HEK293 (cell line): ENCODE measurements around the gene CEP70.

Experiments used
- CTCF ChIA-PET: fragments of 350-600 bp; formaldehyde crosslinking; extraction: SDS; loops from one replicate; lab custom pipeline; 2021; ENCODE audit warnings: antibody characterized with exemption; lab: Yijun Ruan, JAX
- POLR2A ChIA-PET: fragments of 300-600 bp; formaldehyde crosslinking; extraction: SDS; loops from one replicate; lab custom pipeline; 2020; ENCODE audit warnings: antibody characterized with exemption, inconsistent platforms; lab: Yijun Ruan, JAX
- H3K27ac ChIP-seq: fragments of 200-500 bp; sonication (Bioruptor generic); 2 replicates; pipeline ENCODE4 v1.5.1; 2014; ENCODE audit warnings: low read depth, low read length, control low read depth, inconsistent platforms; ENCODE audit errors: extremely low read depth
- H3K36me3 ChIP-seq, 2 experiments: fragments of 200-500 bp in 1 of 2; sonication (Bioruptor generic) in 1 of 2; 1 replicate in 1 of 2; 2 replicates in 1 of 2; pipeline ENCODE4 v1.5.1; 2014 to 2017; ENCODE audit warnings: inconsistent platforms in 2 of 2, low read length in 2 of 2; ENCODE audit not compliant: control insufficient read depth in 2 of 2, insufficient read depth in 1 of 2
- H3K4me1 ChIP-seq: fragments of 200-500 bp; sonication (Bioruptor generic); 2 replicates; pipeline ENCODE4 v1.5.1; 2014; ENCODE audit warnings: mild to moderate bottlenecking, low read length, inconsistent platforms; ENCODE audit not compliant: control insufficient read depth, insufficient read depth
- H3K4me3 ChIP-seq: 2 replicates; pipeline ENCODE4 v1.5.1; 2011; ENCODE audit warnings: low read depth, mild to moderate bottlenecking, control low read depth, low read length, moderate library complexity
- H3K9me3 ChIP-seq: fragments of 200-500 bp; sonication (Bioruptor generic); 2 replicates; pipeline ENCODE4 v1.5.1; 2014; ENCODE audit warnings: low read depth, low read length, inconsistent platforms; ENCODE audit not compliant: control insufficient read depth, insufficient read depth
- EGR2 ChIP-seq: fragments of 450-650 bp; formaldehyde crosslinking; IDR thresholded peaks from 2 replicates; pipeline ENCODE4 v1.5.1; 2016; ENCODE audit warnings: low read depth, missing biosample characterization, missing genetic modification characterization
- ELK4 ChIP-seq: IDR thresholded peaks from 2 replicates; pipeline ENCODE4 v1.6.1; 2011; ENCODE audit warnings: mild to moderate bottlenecking, low read depth, low read length, borderline replicate concordance
- KLF8 ChIP-seq: fragments of 450-650 bp; formaldehyde crosslinking; IDR thresholded peaks from 2 replicates; pipeline ENCODE4 v1.5.1; 2016; ENCODE audit warnings: missing biosample characterization, missing genetic modification characterization
- OSR2 ChIP-seq: fragments of 450-650 bp; formaldehyde crosslinking; IDR thresholded peaks from 2 replicates; pipeline ENCODE4 v1.5.1; 2016; ENCODE audit warnings: missing biosample characterization, missing genetic modification characterization
- PRDM4 ChIP-seq: fragments of 450-650 bp; formaldehyde crosslinking; IDR thresholded peaks from 2 replicates; pipeline ENCODE4 v1.5.1; 2017; ENCODE audit warnings: missing biosample characterization, missing genetic modification characterization
- SCRT1 ChIP-seq: fragments of 450-650 bp; formaldehyde crosslinking; IDR thresholded peaks from 2 replicates; pipeline ENCODE4 v1.5.1; 2016; ENCODE audit warnings: missing biosample characterization, missing genetic modification characterization, borderline replicate concordance
- SCRT2 ChIP-seq: fragments of 450-650 bp; formaldehyde crosslinking; IDR thresholded peaks from 2 replicates; pipeline ENCODE4 v1.5.1; 2016; ENCODE audit warnings: missing biosample characterization, missing genetic modification characterization
- TCF7L2 ChIP-seq: IDR thresholded peaks from 2 replicates; pipeline ENCODE4 v1.6.1; 2011; ENCODE audit warnings: low read depth, mild to moderate bottlenecking, inconsistent platforms, low read length, moderate library complexity, borderline replicate concordance
- ZFHX2 ChIP-seq: fragments of 450-650 bp; formaldehyde crosslinking; conservative IDR thresholded peaks from 2 replicates; pipeline ENCODE4 v1.5.1; 2016; ENCODE audit warnings: missing biosample characterization, missing genetic modification characterization
- ZNF114 ChIP-seq: fragments of 450-650 bp; formaldehyde crosslinking; IDR thresholded peaks from 2 replicates; pipeline ENCODE4 v1.5.0; 2017; ENCODE audit warnings: missing biosample characterization, missing genetic modification characterization
- ZNF138 ChIP-seq: fragments of 450-650 bp; formaldehyde crosslinking; IDR thresholded peaks from 2 replicates; pipeline ENCODE4 v1.5.1; 2016; ENCODE audit warnings: missing biosample characterization, missing genetic modification characterization, borderline replicate concordance
- ZNF48 ChIP-seq: fragments of 450-650 bp; formaldehyde crosslinking; IDR thresholded peaks from 2 replicates; pipeline ENCODE4 v1.5.1; 2016; ENCODE audit warnings: missing biosample characterization, missing genetic modification characterization
- ZNF521 ChIP-seq: fragments of 450-650 bp; formaldehyde crosslinking; IDR thresholded peaks from 2 replicates; pipeline ENCODE4 v1.5.1; 2017; ENCODE audit warnings: missing biosample characterization, mild to moderate bottlenecking, missing genetic modification characterization
- ZNF580 ChIP-seq: fragments of 450-650 bp; formaldehyde crosslinking; IDR thresholded peaks from 2 replicates; pipeline ENCODE4 v1.5.1; 2016; ENCODE audit warnings: missing biosample characterization, missing genetic modification characterization
- ZNF610 ChIP-seq: fragments of 450-650 bp; formaldehyde crosslinking; IDR thresholded peaks from 2 replicates; pipeline ENCODE4 v1.5.1; 2016; ENCODE audit warnings: missing biosample characterization, missing genetic modification characterization, borderline replicate concordance
- ZNF701 ChIP-seq: fragments of 450-650 bp; formaldehyde crosslinking; IDR thresholded peaks from 2 replicates; pipeline ENCODE4 v1.5.1; 2016; ENCODE audit warnings: missing biosample characterization, missing genetic modification characterization
- ZNF747 ChIP-seq: fragments of 450-650 bp; formaldehyde crosslinking; IDR thresholded peaks from 2 replicates; pipeline ENCODE4 v1.5.1; 2016; ENCODE audit warnings: missing biosample characterization, missing genetic modification characterization
- ZNF792 ChIP-seq: fragments of 450-650 bp; formaldehyde crosslinking; IDR thresholded peaks from 2 replicates; pipeline ENCODE4 v1.5.1; 2016; ENCODE audit warnings: missing biosample characterization, missing genetic modification characterization
- ZSCAN18 ChIP-seq: fragments of 450-650 bp; formaldehyde crosslinking; IDR thresholded peaks from 2 replicates; pipeline ENCODE4 v1.5.1; 2016; ENCODE audit warnings: missing biosample characterization, missing genetic modification characterization
- TF ChIP-seq, protein P1 (sequence below): fragments of 450-650 bp; formaldehyde crosslinking; IDR thresholded peaks from 2 replicates; pipeline ENCODE4 v1.5.1; 2016; ENCODE audit warnings: missing biosample characterization, missing genetic modification characterization
- TF ChIP-seq, protein P2 (sequence below): fragments of 450-650 bp; formaldehyde crosslinking; IDR thresholded peaks from 2 replicates; pipeline ENCODE4 v1.5.1; 2017; ENCODE audit warnings: missing biosample characterization, missing genetic modification characterization

Gene CEP70

DNA sequence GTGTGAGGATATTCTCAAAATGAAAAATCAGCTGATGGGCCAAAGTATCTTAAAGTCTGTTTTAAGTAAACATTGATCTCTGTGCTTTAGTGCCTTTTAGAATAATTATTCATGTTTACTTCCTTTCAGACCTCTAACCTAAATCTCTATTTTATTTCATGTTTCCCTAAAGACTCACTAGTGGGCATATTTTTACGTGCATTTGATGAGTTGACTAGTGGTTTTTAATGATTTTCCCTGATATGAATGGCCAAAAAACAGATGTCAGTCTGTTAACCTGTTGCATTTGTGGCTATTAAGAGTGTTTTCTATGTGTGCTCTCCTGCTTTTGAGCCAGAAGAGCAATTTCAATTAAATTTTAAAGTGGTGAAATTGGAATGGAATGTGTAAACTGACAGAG is 21.4 kb upstream of the CEP70 start:
- no peaks in the 10 kb centered on the region for H3K9me3 ChIP-seq
- no peak overlapping the region for H3K4me3 ChIP-seq
- ChIA-PET POLR2A (no interaction called here), CTCF (no interaction called here)
- no peak overlapping the region for H3K27ac ChIP-seq
- TF ChIP-seq, protein P1, sequence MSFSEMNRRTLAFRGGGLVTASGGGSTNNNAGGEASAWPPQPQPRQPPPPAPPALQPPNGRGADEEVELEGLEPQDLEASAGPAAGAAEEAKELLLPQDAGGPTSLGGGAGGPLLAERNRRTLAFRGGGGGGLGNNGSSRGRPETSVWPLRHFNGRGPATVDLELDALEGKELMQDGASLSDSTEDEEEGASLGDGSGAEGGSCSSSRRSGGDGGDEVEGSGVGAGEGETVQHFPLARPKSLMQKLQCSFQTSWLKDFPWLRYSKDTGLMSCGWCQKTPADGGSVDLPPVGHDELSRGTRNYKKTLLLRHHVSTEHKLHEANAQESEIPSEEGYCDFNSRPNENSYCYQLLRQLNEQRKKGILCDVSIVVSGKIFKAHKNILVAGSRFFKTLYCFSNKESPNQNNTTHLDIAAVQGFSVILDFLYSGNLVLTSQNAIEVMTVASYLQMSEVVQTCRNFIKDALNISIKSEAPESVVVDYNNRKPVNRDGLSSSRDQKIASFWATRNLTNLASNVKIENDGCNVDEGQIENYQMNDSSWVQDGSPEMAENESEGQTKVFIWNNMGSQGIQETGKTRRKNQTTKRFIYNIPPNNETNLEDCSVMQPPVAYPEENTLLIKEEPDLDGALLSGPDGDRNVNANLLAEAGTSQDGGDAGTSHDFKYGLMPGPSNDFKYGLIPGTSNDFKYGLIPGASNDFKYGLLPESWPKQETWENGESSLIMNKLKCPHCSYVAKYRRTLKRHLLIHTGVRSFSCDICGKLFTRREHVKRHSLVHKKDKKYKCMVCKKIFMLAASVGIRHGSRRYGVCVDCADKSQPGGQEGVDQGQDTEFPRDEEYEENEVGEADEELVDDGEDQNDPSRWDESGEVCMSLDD (tag by site-specific recombination) = no peak
- no peak for TF ChIP-seq ZNF114 (tag by site-specific recombination)
- no peak for TF ChIP-seq KLF8
- peak; percentile 60; the same call in 1 of the 2 replicates for TF ChIP-seq SCRT1 (tag by site-specific recombination)
- TF ChIP-seq ZNF747 (tag by site-specific recombination) = no peak
- TF ChIP-seq ZNF792 (tag by site-specific recombination) = no peak
- no peak for TF ChIP-seq ZNF701
- no peak for TF ChIP-seq ZNF138 (tag by site-specific recombination)
- TF ChIP-seq PRDM4 (tag by site-specific recombination) = no peak
- no peak for TF ChIP-seq EGR2
- TF ChIP-seq ZNF610 = no peak
- peak; percentile 81 for TF ChIP-seq SCRT2 (tag by site-specific recombination)
- no peak for TF ChIP-seq ZNF521 (tag by site-specific recombination)
- no peak for TF ChIP-seq ZFHX2 (tag by site-specific recombination)
- TF ChIP-seq TCF7L2 = no peak
- no peak for TF ChIP-seq ZNF48 (tag by site-specific recombination)
- TF ChIP-seq ELK4 = no peak
- no peak for TF ChIP-seq ZNF580
- TF ChIP-seq ZSCAN18 (tag by site-specific recombination) = no peak
- TF ChIP-seq, protein P2, sequence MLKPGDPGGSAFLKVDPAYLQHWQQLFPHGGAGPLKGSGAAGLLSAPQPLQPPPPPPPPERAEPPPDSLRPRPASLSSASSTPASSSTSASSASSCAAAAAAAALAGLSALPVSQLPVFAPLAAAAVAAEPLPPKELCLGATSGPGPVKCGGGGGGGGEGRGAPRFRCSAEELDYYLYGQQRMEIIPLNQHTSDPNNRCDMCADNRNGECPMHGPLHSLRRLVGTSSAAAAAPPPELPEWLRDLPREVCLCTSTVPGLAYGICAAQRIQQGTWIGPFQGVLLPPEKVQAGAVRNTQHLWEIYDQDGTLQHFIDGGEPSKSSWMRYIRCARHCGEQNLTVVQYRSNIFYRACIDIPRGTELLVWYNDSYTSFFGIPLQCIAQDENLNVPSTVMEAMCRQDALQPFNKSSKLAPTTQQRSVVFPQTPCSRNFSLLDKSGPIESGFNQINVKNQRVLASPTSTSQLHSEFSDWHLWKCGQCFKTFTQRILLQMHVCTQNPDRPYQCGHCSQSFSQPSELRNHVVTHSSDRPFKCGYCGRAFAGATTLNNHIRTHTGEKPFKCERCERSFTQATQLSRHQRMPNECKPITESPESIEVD (tag by site-specific recombination) = peak; percentile 73
- TF ChIP-seq OSR2 (tag by site-specific recombination) = no peak
- H3K36me3 ChIP-seq = no peaks in the 10 kb centered on the region; a peak in 1 of 3 replicates
- H3K4me1 ChIP-seq = 0 out of 2 replicates have a peak, but pooled peaks cover 4% of the 10 kb centered on the region
